Measurements from ENCODE around the gene SYT11. TPM values are rescaled to one million over a fixed set of nuclear protein-coding genes. Genes with fewer than 3 reads are reported as not detected.
A peak's percentile ranks its signal among the peaks of the same experiment; 100 is the strongest.

Gene SYT11
- total and polyA plus RNA-seq, 4 donors, result 0.91 to 22.4 (median 8.1) TPM

- H3K4me3 ChIP-seq, result peak overlapping the region; percentile 82
- no peaks in the 10 kb centered on the region for H3K27me3 ChIP-seq (ENCODE audit: control insufficient read depth in 3 of 3, insufficient read depth in 3 of 3, low read length in 2 of 3)
- 4 to 6% methylated on average over 10 of the region's 10 CpGs for WGBS, 2 donors
- H3K9me3 ChIP-seq (ENCODE audit: control insufficient read depth in 4 of 4, insufficient read depth in 3 of 4, low read length in 3 of 4), result no peaks in the 10 kb centered on the region
- ATAC-seq (ENCODE audit: insufficient read depth, low FRiP score) (no peak), DNase-seq (peak in 1 of 3 donors; percentile 8)
- H3K36me3 ChIP-seq (ENCODE audit: control insufficient read depth in 4 of 4, insufficient read depth in 4 of 4, low read length in 4 of 4), result peaks cover 7 to 28% (median 16%) of the 10 kb centered on the region in 4 donors
- TF ChIP-seq CTCF (IDR thresholded peaks at IDR 0.05; ENCODE audit: control extremely low read depth, extremely low read depth), result no peak
- H3K4me1 ChIP-seq (ENCODE audit: control insufficient read depth in 5 of 5, insufficient read depth in 5 of 5, low read length in 5 of 5), result peaks cover 6 to 31% (median 9%) of the 10 kb centered on the region in 5 donors
- peak overlapping the region; percentile 92 to 96 for H3K9ac ChIP-seq (ENCODE audit: insufficient read depth in 1 of 2, low read length in 2 of 2)
- H3K27ac ChIP-seq (ENCODE audit: low read depth in 1 of 2, low read length in 1 of 2), result peak overlapping the region; percentile 76 to 97
Observed at GRCh38 chr1:155933591-155934096, 74.3 kb downstream of the SYT11 start.

- peak within 1 kb of the TSS; percentile 88 to 97 for H3K27ac ChIP-seq (ENCODE audit: low read depth in 1 of 2, low read length in 1 of 2)
- DNase-seq, result peak; percentile 97 to 100 (median 99)
- H3K36me3 ChIP-seq (ENCODE audit: control insufficient read depth in 4 of 4, insufficient read depth in 4 of 4, low read length in 4 of 4), result peaks cover 5 to 23% (median 13%) of the 10 kb centered on the region in 4 donors
- peak within 1 kb of the TSS; percentile 92 to 96 for H3K9ac ChIP-seq (ENCODE audit: insufficient read depth in 1 of 2, low read length in 2 of 2)
- TF ChIP-seq CTCF (IDR thresholded peaks at IDR 0.05; ENCODE audit: control extremely low read depth, extremely low read depth), result no peak
- H3K9me3 ChIP-seq (ENCODE audit: control insufficient read depth in 4 of 4, insufficient read depth in 3 of 4, low read length in 3 of 4), result no peaks in the 10 kb centered on the region
- 1% methylated on average over 50 of the region's 50 CpGs for WGBS, 2 donors
- peaks cover 6 to 31% (median 9%) of the 10 kb centered on the region in 5 donors for H3K4me1 ChIP-seq (ENCODE audit: control insufficient read depth in 5 of 5, insufficient read depth in 5 of 5, low read length in 5 of 5)
- no peaks in the 10 kb centered on the region for H3K27me3 ChIP-seq (ENCODE audit: control insufficient read depth in 3 of 3, insufficient read depth in 3 of 3, low read length in 2 of 3)
- peak; percentile 95 for ATAC-seq (ENCODE audit: insufficient read depth, low FRiP score)
- peak within 1 kb of the TSS; percentile 82 for H3K4me3 ChIP-seq
Observed at GRCh38 chr1:155934097-155934935, 74.9 kb downstream of the SYT11 start, which contains the start of gene KHDC4. KHDC4 (minus strand) TSS chr1:155934413; CDS start chr1:155934373, 40 bp downstream.

Small RNAs within 50 kb of the gene (small RNA-seq; reads per million reads assigned to genes)
- not detected for gene RF00015 (ENCODE audit: low replicate concordance)
- gene SCARNA4 (ENCODE audit: low replicate concordance), result not detected
- gene SNORA80E (ENCODE audit: low replicate concordance), result 31.5 reads per million, percentile 97 among the genes with 10 or more reads in this experiment

Other genes with a start within 250 kb of the SYT11 start
- 10 to 100 TPM; 22.1 to 51.5 TPM for gene MSTO1, start 249.3 kb upstream of the SYT11 start, total RNA-seq
- gene MSTO1, start 249.3 kb upstream of the SYT11 start, polyA plus RNA-seq, result 10 to 100 TPM; 28.8 to 33.6 TPM
- gene YY1AP1, start 170.8 kb upstream of the SYT11 start, total RNA-seq, result 100 to 1,000 TPM in 1 of 2 donors, 10 to 100 TPM in 1; 55.6 to 177 TPM
- 10 to 100 TPM; 25.7 to 41.0 TPM for gene YY1AP1, start 170.8 kb upstream of the SYT11 start, polyA plus RNA-seq
- gene DAP3, start 170.5 kb upstream of the SYT11 start, total RNA-seq, result 10 to 100 TPM; 50.0 to 99.5 TPM
- gene DAP3, start 170.5 kb upstream of the SYT11 start, polyA plus RNA-seq, result 100 to 1,000 TPM in 1 of 2 donors, 10 to 100 TPM in 1; 85.1 to 101 TPM
- 10 to 100 TPM; 46.1 to 61.4 TPM for gene GON4L, start 2.4 kb upstream of the SYT11 start, total RNA-seq
- 10 to 100 TPM; 16.2 to 18.6 TPM for gene GON4L, start 2.4 kb upstream of the SYT11 start, polyA plus RNA-seq
- 10 to 100 TPM; 43.6 to 58.2 TPM for gene RIT1, start 51.8 kb downstream of the SYT11 start, total RNA-seq
- 10 to 100 TPM; 15.8 to 41.4 TPM for gene RIT1, start 51.8 kb downstream of the SYT11 start, polyA plus RNA-seq
- gene KHDC4, start 74.8 kb downstream of the SYT11 start, total RNA-seq, result 10 to 100 TPM; 35.0 to 63.1 TPM
- 10 to 100 TPM; 15.4 to 34.2 TPM for gene KHDC4, start 74.8 kb downstream of the SYT11 start, polyA plus RNA-seq
- not detected for gene RXFP4, start 82.1 kb downstream of the SYT11 start, total RNA-seq
- under 1 TPM; 0.05 to 0.20 TPM for gene RXFP4, start 82.1 kb downstream of the SYT11 start, polyA plus RNA-seq
- 100 to 1,000 TPM; 148 to 289 TPM for gene ARHGEF2, start 119.0 kb downstream of the SYT11 start, total RNA-seq
- gene ARHGEF2, start 119.0 kb downstream of the SYT11 start, polyA plus RNA-seq, result 10 to 100 TPM; 72.0 to 91.4 TPM
- 100 to 1,000 TPM; 281 to 289 TPM for gene SSR2, start 161.4 kb downstream of the SYT11 start, total RNA-seq
- gene SSR2, start 161.4 kb downstream of the SYT11 start, polyA plus RNA-seq, result 100 to 1,000 TPM; 294 to 467 TPM
- gene UBQLN4, start 194.2 kb downstream of the SYT11 start, total RNA-seq, result 10 to 100 TPM; 25.0 to 27.2 TPM
- 10 to 100 TPM; 16.2 to 20.8 TPM for gene UBQLN4, start 194.2 kb downstream of the SYT11 start, polyA plus RNA-seq
- 10 to 100 TPM; 71.2 to 71.5 TPM for gene LAMTOR2, start 195.2 kb downstream of the SYT11 start, total RNA-seq
- gene LAMTOR2, start 195.2 kb downstream of the SYT11 start, polyA plus RNA-seq, result 100 to 1,000 TPM; 135 to 143 TPM
- gene RAB25, start 201.6 kb downstream of the SYT11 start, total RNA-seq, result 10 to 100 TPM; 62.7 to 75.2 TPM
- 100 to 1,000 TPM in 1 of 2 donors, 10 to 100 TPM in 1; 99.2 to 156 TPM for gene RAB25, start 201.6 kb downstream of the SYT11 start, polyA plus RNA-seq
- gene MEX3A, start 222.9 kb downstream of the SYT11 start, total RNA-seq, result 1 to 10 TPM; 1.1 to 8.1 TPM
- under 1 TPM; 0.26 to 1.00 TPM for gene MEX3A, start 222.9 kb downstream of the SYT11 start, polyA plus RNA-seq

Measured in lung (tissue), 13 donors.